ENCODE results near the gene TBC1D9. TPM values are rescaled to one million over a fixed set of nuclear protein-coding genes. Genes with fewer than 3 reads are reported as not detected.

TBC1D9 gene
- total RNA-seq, 2 experiments from 2014 or later: 1.0 to 13.0 TPM

DNA sequence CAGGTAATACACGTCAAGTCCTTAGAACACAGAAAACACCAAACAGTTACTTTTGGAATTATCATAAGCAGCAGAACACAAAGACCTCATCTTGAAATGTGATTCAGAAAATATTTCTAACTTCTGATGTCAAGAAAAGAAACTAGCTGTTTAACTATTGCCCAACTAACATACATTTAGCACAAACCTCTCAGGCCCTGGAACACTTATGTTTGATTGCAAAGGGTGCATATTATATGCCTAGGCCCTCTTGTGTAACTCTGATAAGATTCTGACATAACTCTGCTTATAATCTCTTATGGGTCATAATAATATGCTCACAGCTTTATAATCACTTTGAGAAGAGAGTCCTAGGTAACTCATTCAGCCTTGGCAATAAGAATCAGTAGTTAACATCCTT, 62.6 kb downstream of the TBC1D9 start:
- no TSS peak for BruUV-seq (replicated peaks)
- Histone ChIP-seq H3K27ac (ENCODE audit: low read depth, low read length, poor library complexity, severe bottlenecking) (no peak overlapping the region), H3K4me2 (ENCODE audit: low read length) (no peak overlapping the region), H3K4me1 (ENCODE audit: insufficient read depth, low read length, poor library complexity, severe bottlenecking) (no peaks in the 10 kb centered on the region), H2AFZ (ENCODE audit: low read length) (no peak overlapping the region), H3K4me3 (ENCODE audit: low read depth, low read length, poor library complexity, severe bottlenecking) (no peak overlapping the region), H3K9me2 (ENCODE audit: insufficient read depth, low read length) (no peaks in the 10 kb centered on the region), H3K36me3 (ENCODE audit: insufficient read depth, low read length) (no peaks in the 10 kb centered on the region), H3K79me2 (ENCODE audit: insufficient read depth, low read depth, low read length) (no peaks in the 10 kb centered on the region), H4K20me1 (ENCODE audit: insufficient read depth, low read length) (no peaks in the 10 kb centered on the region), H3K9me3 (ENCODE audit: low read length) (no peaks in the 10 kb centered on the region)
- TF ChIP-seq, protein P1, sequence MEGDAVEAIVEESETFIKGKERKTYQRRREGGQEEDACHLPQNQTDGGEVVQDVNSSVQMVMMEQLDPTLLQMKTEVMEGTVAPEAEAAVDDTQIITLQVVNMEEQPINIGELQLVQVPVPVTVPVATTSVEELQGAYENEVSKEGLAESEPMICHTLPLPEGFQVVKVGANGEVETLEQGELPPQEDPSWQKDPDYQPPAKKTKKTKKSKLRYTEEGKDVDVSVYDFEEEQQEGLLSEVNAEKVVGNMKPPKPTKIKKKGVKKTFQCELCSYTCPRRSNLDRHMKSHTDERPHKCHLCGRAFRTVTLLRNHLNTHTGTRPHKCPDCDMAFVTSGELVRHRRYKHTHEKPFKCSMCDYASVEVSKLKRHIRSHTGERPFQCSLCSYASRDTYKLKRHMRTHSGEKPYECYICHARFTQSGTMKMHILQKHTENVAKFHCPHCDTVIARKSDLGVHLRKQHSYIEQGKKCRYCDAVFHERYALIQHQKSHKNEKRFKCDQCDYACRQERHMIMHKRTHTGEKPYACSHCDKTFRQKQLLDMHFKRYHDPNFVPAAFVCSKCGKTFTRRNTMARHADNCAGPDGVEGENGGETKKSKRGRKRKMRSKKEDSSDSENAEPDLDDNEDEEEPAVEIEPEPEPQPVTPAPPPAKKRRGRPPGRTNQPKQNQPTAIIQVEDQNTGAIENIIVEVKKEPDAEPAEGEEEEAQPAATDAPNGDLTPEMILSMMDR (conservative IDR thresholded peaks at IDR 0.05; ENCODE audit: low read length): no peak
- no peak for TF ChIP-seq EZH2phosphoT487 (IDR thresholded peaks at IDR 0.05; ENCODE audit: borderline replicate concordance, low read depth, low read length)
- CTCF ChIA-PET (ENCODE audit: unreplicated experiment): no interaction called here
- DNase-seq (ENCODE audit: low spot score): no peak
- intact Hi-C loops (cut with micrococcal nuclease; ENCODE audit: unreplicated experiment): no loop called here
- POLR2A ChIA-PET: interaction anchor here (0.8 kb wide), 1 partner anchor 9 kb away, joined by 3 read pairs; no protein-coding TSS in a partner anchor

DNA sequence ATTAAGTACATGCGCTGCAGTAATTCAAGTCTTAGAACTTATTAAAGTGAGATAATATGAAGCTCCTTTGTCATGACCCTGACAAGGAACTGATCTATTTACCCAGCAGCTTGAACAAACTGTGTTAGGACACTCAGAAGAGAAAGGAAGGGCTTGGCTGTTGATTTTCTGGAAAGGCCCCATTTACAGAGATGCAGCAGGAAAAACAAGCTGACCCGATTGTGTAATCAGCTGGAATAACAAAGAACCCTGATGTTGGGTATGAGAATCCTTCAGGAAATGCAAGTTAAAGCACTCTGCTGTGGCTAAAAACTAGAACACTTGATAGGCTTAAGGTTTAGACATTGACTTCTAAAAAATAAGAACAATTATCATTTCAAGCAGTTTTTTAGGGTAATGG, 64.8 kb downstream of the TBC1D9 start:
- no peak for DNase-seq (ENCODE audit: low spot score)
- H3K9me2 ChIP-seq (ENCODE audit: insufficient read depth, low read length): no peaks in the 10 kb centered on the region
- H3K36me3 ChIP-seq (ENCODE audit: insufficient read depth, low read length): no peaks in the 10 kb centered on the region
- no peaks in the 10 kb centered on the region for H3K79me2 ChIP-seq (ENCODE audit: insufficient read depth, low read depth, low read length)
- H4K20me1 ChIP-seq (ENCODE audit: insufficient read depth, low read length): no peaks in the 10 kb centered on the region
- no peak overlapping the region for H3K4me2 ChIP-seq (ENCODE audit: low read length)
- no peak overlapping the region for H3K4me3 ChIP-seq (ENCODE audit: low read depth, low read length, poor library complexity, severe bottlenecking)
- no peak overlapping the region for H3K27ac ChIP-seq (ENCODE audit: low read depth, low read length, poor library complexity, severe bottlenecking)
- no peaks in the 10 kb centered on the region for H3K4me1 ChIP-seq (ENCODE audit: insufficient read depth, low read length, poor library complexity, severe bottlenecking)
- intact Hi-C loops (cut with micrococcal nuclease; ENCODE audit: unreplicated experiment): no loop called here
- TF ChIP-seq EZH2phosphoT487 (IDR thresholded peaks at IDR 0.05; ENCODE audit: borderline replicate concordance, low read depth, low read length): no peak
- TF ChIP-seq, protein P1 (conservative IDR thresholded peaks at IDR 0.05; ENCODE audit: low read length): no peak
- ChIA-PET POLR2A (interaction anchor here (1.0 to 1.2 kb wide), 2 partner anchors 25 to 29 kb away, joined by 3 to 4 read pairs; no protein-coding TSS in a partner anchor), CTCF (ENCODE audit: unreplicated experiment) (no interaction called here)
- H3K9me3 ChIP-seq (ENCODE audit: low read length): no peaks in the 10 kb centered on the region
- no peak overlapping the region for H2AFZ ChIP-seq (ENCODE audit: low read length)
- BruUV-seq (replicated peaks): no TSS peak

DNA sequence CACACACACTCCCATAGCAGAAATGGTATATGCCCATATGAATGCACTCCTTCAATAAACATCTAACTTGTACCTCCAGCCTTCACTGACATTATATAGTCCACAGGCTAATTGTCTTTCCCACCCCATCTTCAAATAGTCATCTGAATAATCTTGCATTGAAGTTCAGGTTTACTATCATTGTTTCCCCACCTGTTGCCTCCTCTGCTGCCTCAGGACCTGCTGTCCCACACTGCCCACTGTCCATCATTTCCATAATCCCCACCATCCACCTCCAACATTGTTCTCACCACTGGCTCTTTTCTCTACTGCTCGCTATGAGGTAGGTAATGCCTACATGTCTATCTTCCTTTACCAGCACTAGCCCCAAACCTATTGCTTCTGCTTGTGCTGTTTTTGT, 66.1 kb downstream of the TBC1D9 start:
- Histone ChIP-seq H3K4me3 (ENCODE audit: low read depth, low read length, poor library complexity, severe bottlenecking) (no peak overlapping the region), H3K9me2 (ENCODE audit: insufficient read depth, low read length) (no peaks in the 10 kb centered on the region), H3K36me3 (ENCODE audit: insufficient read depth, low read length) (no peaks in the 10 kb centered on the region), H3K4me1 (ENCODE audit: insufficient read depth, low read length, poor library complexity, severe bottlenecking) (no peaks in the 10 kb centered on the region), H3K9me3 (ENCODE audit: low read length) (no peaks in the 10 kb centered on the region), H3K4me2 (ENCODE audit: low read length) (no peak overlapping the region), H3K79me2 (ENCODE audit: insufficient read depth, low read depth, low read length) (no peaks in the 10 kb centered on the region), H3K27ac (ENCODE audit: low read depth, low read length, poor library complexity, severe bottlenecking) (no peak overlapping the region), H2AFZ (ENCODE audit: low read length) (no peak overlapping the region), H4K20me1 (ENCODE audit: insufficient read depth, low read length) (no peaks in the 10 kb centered on the region)
- POLR2A ChIA-PET: no interaction called here
- CTCF ChIA-PET (ENCODE audit: unreplicated experiment): no interaction called here
- TF ChIP-seq, protein P1 (conservative IDR thresholded peaks at IDR 0.05; ENCODE audit: low read length): no peak
- TF ChIP-seq EZH2phosphoT487 (IDR thresholded peaks at IDR 0.05; ENCODE audit: borderline replicate concordance, low read depth, low read length): no peak
- intact Hi-C loops (cut with micrococcal nuclease; ENCODE audit: unreplicated experiment): no loop called here
- no peak for DNase-seq (ENCODE audit: low spot score)
- no TSS peak for BruUV-seq (replicated peaks)
